ENCODE results near the gene SARM1.

SARM1 gene

GRCh38 chr17:28395968-28396367, 24.5 kb downstream of the SARM1 start:
- Histone ChIP-seq H3K4me1 (ENCODE audit: control insufficient read depth, insufficient read depth, low read length) (peaks cover 2% of the 10 kb centered on the region), H3K9ac (ENCODE audit: low read length in 2 of 2) (no peak overlapping the region), H3K9me3 (ENCODE audit: control insufficient read depth in 2 of 2, low read length in 2 of 2) (no peaks in the 10 kb centered on the region), H3K27me3 (ENCODE audit: control insufficient read depth in 1 of 2, insufficient read depth in 2 of 2, low read length in 2 of 2) (no peaks in the 10 kb centered on the region), H3K4me3 (ENCODE audit: low read length in 2 of 2) (no peak overlapping the region), H3K36me3 (ENCODE audit: control insufficient read depth in 2 of 2, insufficient read depth in 2 of 2, low read length in 2 of 2) (peaks cover 20 to 46% of the 10 kb centered on the region in 2 donors), H3K27ac (ENCODE audit: low read length) (no peak overlapping the region)

- H3K9ac ChIP-seq (ENCODE audit: low read length in 2 of 2) = no peak overlapping the region
- H3K9me3 ChIP-seq (ENCODE audit: control insufficient read depth in 2 of 2, low read length in 2 of 2) = no peaks in the 10 kb centered on the region
- H3K36me3 ChIP-seq (ENCODE audit: control insufficient read depth in 2 of 2, insufficient read depth in 2 of 2, low read length in 2 of 2) = peaks cover 16 to 42% of the 10 kb centered on the region in 2 donors
- H3K4me3 ChIP-seq (ENCODE audit: low read length in 2 of 2) = no peak overlapping the region
- peaks cover 2% of the 10 kb centered on the region for H3K4me1 ChIP-seq (ENCODE audit: control insufficient read depth, insufficient read depth, low read length)
- no peaks in the 10 kb centered on the region for H3K27me3 ChIP-seq (ENCODE audit: control insufficient read depth in 1 of 2, insufficient read depth in 2 of 2, low read length in 2 of 2)
- H3K27ac ChIP-seq (ENCODE audit: low read length) = no peak overlapping the region
Measured at GRCh38 chr17:28396635-28397239, 25.2 kb downstream of the SARM1 start.

GRCh38 chr17:28397275-28397674, 25.8 kb downstream of the SARM1 start:
- H3K9ac ChIP-seq (ENCODE audit: low read length in 2 of 2) = no peak overlapping the region
- no peaks in the 10 kb centered on the region for H3K27me3 ChIP-seq (ENCODE audit: control insufficient read depth in 1 of 2, insufficient read depth in 2 of 2, low read length in 2 of 2)
- peaks cover 16 to 42% of the 10 kb centered on the region in 2 donors for H3K36me3 ChIP-seq (ENCODE audit: control insufficient read depth in 2 of 2, insufficient read depth in 2 of 2, low read length in 2 of 2)
- H3K4me3 ChIP-seq (ENCODE audit: low read length in 2 of 2) = no peak overlapping the region
- H3K4me1 ChIP-seq (ENCODE audit: control insufficient read depth, insufficient read depth, low read length) = peaks cover 2% of the 10 kb centered on the region
- H3K27ac ChIP-seq (ENCODE audit: low read length) = no peak overlapping the region
- H3K9me3 ChIP-seq (ENCODE audit: control insufficient read depth in 2 of 2, low read length in 2 of 2) = no peaks in the 10 kb centered on the region

- Histone ChIP-seq H3K27ac (ENCODE audit: low read length) (no peak overlapping the region), H3K27me3 (ENCODE audit: control insufficient read depth in 1 of 2, insufficient read depth in 2 of 2, low read length in 2 of 2) (no peaks in the 10 kb centered on the region), H3K9me3 (ENCODE audit: control insufficient read depth in 2 of 2, low read length in 2 of 2) (no peaks in the 10 kb centered on the region), H3K9ac (ENCODE audit: low read length in 2 of 2) (no peak overlapping the region), H3K4me1 (ENCODE audit: control insufficient read depth, insufficient read depth, low read length) (peaks cover 2% of the 10 kb centered on the region), H3K36me3 (ENCODE audit: control insufficient read depth in 2 of 2, insufficient read depth in 2 of 2, low read length in 2 of 2) (peaks cover 11 to 42% of the 10 kb centered on the region in 2 donors), H3K4me3 (ENCODE audit: low read length in 2 of 2) (no peak overlapping the region)
Measured at GRCh38 chr17:28397687-28398279, 26.3 kb downstream of the SARM1 start.

GRCh38 chr17:28398280-28398981, 26.9 kb downstream of the SARM1 start:
- Histone ChIP-seq H3K9ac (ENCODE audit: low read length in 2 of 2) (no peak overlapping the region), H3K36me3 (ENCODE audit: control insufficient read depth in 2 of 2, insufficient read depth in 2 of 2, low read length in 2 of 2) (peaks cover 11 to 41% of the 10 kb centered on the region in 2 donors), H3K27ac (ENCODE audit: low read length) (no peak overlapping the region)

GRCh38 chr17:28399808-28400207, 28.3 kb downstream of the SARM1 start:
- Histone ChIP-seq H3K4me1 (ENCODE audit: control insufficient read depth, insufficient read depth, low read length) (peaks cover 6% of the 10 kb centered on the region), H3K27me3 (ENCODE audit: control insufficient read depth in 1 of 2, insufficient read depth in 2 of 2, low read length in 2 of 2) (no peaks in the 10 kb centered on the region), H3K36me3 (ENCODE audit: control insufficient read depth in 2 of 2, insufficient read depth in 2 of 2, low read length in 2 of 2) (peaks cover 11 to 39% of the 10 kb centered on the region in 2 donors), H3K27ac (ENCODE audit: low read length) (no peak overlapping the region), H3K4me3 (ENCODE audit: low read length in 2 of 2) (no peak overlapping the region), H3K9ac (ENCODE audit: low read length in 2 of 2) (no peak overlapping the region), H3K9me3 (ENCODE audit: control insufficient read depth in 2 of 2, low read length in 2 of 2) (no peaks in the 10 kb centered on the region)

More at GRCh38 chr17:28398280-28398981, 26.9 kb downstream of the SARM1 start:
- Histone ChIP-seq H3K4me3 (ENCODE audit: low read length in 2 of 2) (no peak overlapping the region), H3K9me3 (ENCODE audit: control insufficient read depth in 2 of 2, low read length in 2 of 2) (no peaks in the 10 kb centered on the region), H3K27me3 (ENCODE audit: control insufficient read depth in 1 of 2, insufficient read depth in 2 of 2, low read length in 2 of 2) (no peaks in the 10 kb centered on the region), H3K4me1 (ENCODE audit: control insufficient read depth, insufficient read depth, low read length) (peaks cover 2% of the 10 kb centered on the region)

- no peak overlapping the region for H3K27ac ChIP-seq (ENCODE audit: low read length)
- H3K9ac ChIP-seq (ENCODE audit: low read length in 2 of 2) = no peak overlapping the region
- peaks cover 22% of the 10 kb centered on the region for H3K4me1 ChIP-seq (ENCODE audit: control insufficient read depth, insufficient read depth, low read length)
- H3K36me3 ChIP-seq (ENCODE audit: control insufficient read depth in 2 of 2, insufficient read depth in 2 of 2, low read length in 2 of 2) = peaks cover 7 to 28% of the 10 kb centered on the region in 2 donors
- H3K9me3 ChIP-seq (ENCODE audit: control insufficient read depth in 2 of 2, low read length in 2 of 2) = no peaks in the 10 kb centered on the region
- no peaks in the 10 kb centered on the region for H3K27me3 ChIP-seq (ENCODE audit: control insufficient read depth in 1 of 2, insufficient read depth in 2 of 2, low read length in 2 of 2)
- H3K4me3 ChIP-seq (ENCODE audit: low read length in 2 of 2) = no peak overlapping the region
Measured at GRCh38 chr17:28402224-28402630, 30.7 kb downstream of the SARM1 start.

GRCh38 chr17:28402844-28403243, 31.4 kb downstream of the SARM1 start:
- Histone ChIP-seq H3K27me3 (ENCODE audit: control insufficient read depth in 1 of 2, insufficient read depth in 2 of 2, low read length in 2 of 2) (no peaks in the 10 kb centered on the region), H3K4me3 (ENCODE audit: low read length in 2 of 2) (no peak overlapping the region), H3K27ac (ENCODE audit: low read length) (no peak overlapping the region), H3K36me3 (ENCODE audit: control insufficient read depth in 2 of 2, insufficient read depth in 2 of 2, low read length in 2 of 2) (peaks cover 7 to 26% of the 10 kb centered on the region in 2 donors), H3K9me3 (ENCODE audit: control insufficient read depth in 2 of 2, low read length in 2 of 2) (no peaks in the 10 kb centered on the region), H3K4me1 (ENCODE audit: control insufficient read depth, insufficient read depth, low read length) (peaks cover 22% of the 10 kb centered on the region), H3K9ac (ENCODE audit: low read length in 2 of 2) (no peak overlapping the region)

- Histone ChIP-seq H3K9me3 (ENCODE audit: control insufficient read depth in 2 of 2, low read length in 2 of 2) (no peaks in the 10 kb centered on the region), H3K4me1 (ENCODE audit: control insufficient read depth, insufficient read depth, low read length) (peaks cover 22% of the 10 kb centered on the region), H3K36me3 (ENCODE audit: control insufficient read depth in 2 of 2, insufficient read depth in 2 of 2, low read length in 2 of 2) (peaks cover 3 to 16% of the 10 kb centered on the region in 2 donors), H3K4me3 (ENCODE audit: low read length in 2 of 2) (no peak overlapping the region), H3K27me3 (ENCODE audit: control insufficient read depth in 1 of 2, insufficient read depth in 2 of 2, low read length in 2 of 2) (no peaks in the 10 kb centered on the region), H3K9ac (ENCODE audit: low read length in 2 of 2) (no peak overlapping the region), H3K27ac (ENCODE audit: low read length) (no peak overlapping the region)
Measured at GRCh38 chr17:28404007-28404406, 32.5 kb downstream of the SARM1 start.

- H3K4me1 ChIP-seq (ENCODE audit: control insufficient read depth, insufficient read depth, low read length) = peaks cover 22% of the 10 kb centered on the region
- H3K9ac ChIP-seq (ENCODE audit: low read length in 2 of 2) = no peak overlapping the region
- H3K27me3 ChIP-seq (ENCODE audit: control insufficient read depth in 1 of 2, insufficient read depth in 2 of 2, low read length in 2 of 2) = no peaks in the 10 kb centered on the region
- H3K9me3 ChIP-seq (ENCODE audit: control insufficient read depth in 2 of 2, low read length in 2 of 2) = no peaks in the 10 kb centered on the region
- no peak overlapping the region for H3K4me3 ChIP-seq (ENCODE audit: low read length in 2 of 2)
- no peak overlapping the region for H3K27ac ChIP-seq (ENCODE audit: low read length)
- H3K36me3 ChIP-seq (ENCODE audit: control insufficient read depth in 2 of 2, insufficient read depth in 2 of 2, low read length in 2 of 2) = peaks cover 0 to 12% of the 10 kb centered on the region in 2 donors
Measured at GRCh38 chr17:28404461-28404811, 32.9 kb downstream of the SARM1 start.
